Skeletal muscle satellite cell (primary cell): ENCODE measurements around the gene STARD13.

Source experiments
- H3K27me3 ChIP-seq: 2 replicates; pipeline ENCODE4 v1.7.0; 2013; ENCODE audit warnings: low read length; ENCODE audit not compliant: control insufficient read depth, insufficient read depth
- H3K36me3 ChIP-seq: 2 replicates; pipeline ENCODE4 v1.7.0; 2013; ENCODE audit warnings: mild to moderate bottlenecking, control low read depth, low read length; ENCODE audit not compliant: insufficient read depth
- H3K4me1 ChIP-seq: 2 replicates; pipeline ENCODE4 v1.7.0; 2013; ENCODE audit warnings: low read length; ENCODE audit not compliant: control insufficient read depth, insufficient read depth
- H3K4me2 ChIP-seq: 2 replicates; pipeline ENCODE4 v1.7.0; 2013; ENCODE audit warnings: mild to moderate bottlenecking, low read length
- H3K4me3 ChIP-seq: 2 replicates; pipeline ENCODE4 v1.7.0; 2013; ENCODE audit warnings: low read length
- H3K9ac ChIP-seq: 2 replicates; pipeline ENCODE4 v1.7.0; 2013; ENCODE audit warnings: mild to moderate bottlenecking, low read depth, low read length, moderate library complexity
- H3K9me3 ChIP-seq: replicated peaks from 2 replicates; pipeline ENCODE4 v1.7.0; 2013; ENCODE audit warnings: mild to moderate bottlenecking, control low read depth, low read length

STARD13 gene

DNA sequence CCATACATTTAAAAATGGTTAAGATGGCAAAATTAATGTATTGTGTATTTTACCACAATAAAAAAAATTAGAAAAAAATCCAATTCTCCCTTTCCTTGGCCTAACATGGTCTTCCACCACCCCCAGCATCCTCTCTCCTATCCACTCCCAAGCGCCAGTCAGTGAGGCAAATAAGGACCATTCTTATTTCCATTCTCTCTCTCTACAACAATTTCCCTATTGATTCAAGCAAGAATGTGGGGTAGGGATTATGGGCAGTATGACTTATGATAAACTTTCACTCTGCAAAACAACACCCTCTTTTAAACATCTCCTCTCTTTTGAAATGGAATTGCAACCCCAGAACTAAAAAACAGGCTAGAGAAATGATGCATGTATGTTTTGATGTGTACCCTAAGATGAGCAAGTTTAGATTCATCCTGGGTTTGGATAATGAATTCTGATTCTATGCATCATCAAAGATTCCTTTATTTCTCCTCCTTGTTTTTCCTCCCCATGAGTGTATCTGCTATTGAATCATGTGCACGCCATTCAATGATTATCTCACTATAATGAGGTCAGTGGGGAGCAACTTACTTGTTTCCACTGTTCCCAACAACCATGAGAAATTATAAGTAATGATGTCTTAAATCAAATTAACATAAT, 3.5 kb downstream of the STARD13 start:
- H3K4me1 ChIP-seq: peaks cover 62% of the 10 kb centered on the region
- no peaks in the 10 kb centered on the region for H3K9me3 ChIP-seq
- H3K4me2 ChIP-seq: peak overlapping the region; percentile 78
- H3K36me3 ChIP-seq: peaks cover 37% of the 10 kb centered on the region
- H3K9ac ChIP-seq: peak overlapping the region; percentile 96
- H3K4me3 ChIP-seq: peak overlapping the region; percentile 77
- H3K27me3 ChIP-seq: no peaks in the 10 kb centered on the region

- no peaks in the 10 kb centered on the region for H3K27me3 ChIP-seq
- H3K4me1 ChIP-seq: peaks cover 65% of the 10 kb centered on the region
- peak overlapping the region; percentile 96 for H3K9ac ChIP-seq
- H3K36me3 ChIP-seq: peaks cover 48% of the 10 kb centered on the region
- H3K4me3 ChIP-seq: peak overlapping the region; percentile 8
- H3K4me2 ChIP-seq: peak overlapping the region; percentile 78
- no peaks in the 10 kb centered on the region for H3K9me3 ChIP-seq
These were observed 4.6 kb downstream of the STARD13 start for GRCh38 chr13:33280923-33281322.

DNA sequence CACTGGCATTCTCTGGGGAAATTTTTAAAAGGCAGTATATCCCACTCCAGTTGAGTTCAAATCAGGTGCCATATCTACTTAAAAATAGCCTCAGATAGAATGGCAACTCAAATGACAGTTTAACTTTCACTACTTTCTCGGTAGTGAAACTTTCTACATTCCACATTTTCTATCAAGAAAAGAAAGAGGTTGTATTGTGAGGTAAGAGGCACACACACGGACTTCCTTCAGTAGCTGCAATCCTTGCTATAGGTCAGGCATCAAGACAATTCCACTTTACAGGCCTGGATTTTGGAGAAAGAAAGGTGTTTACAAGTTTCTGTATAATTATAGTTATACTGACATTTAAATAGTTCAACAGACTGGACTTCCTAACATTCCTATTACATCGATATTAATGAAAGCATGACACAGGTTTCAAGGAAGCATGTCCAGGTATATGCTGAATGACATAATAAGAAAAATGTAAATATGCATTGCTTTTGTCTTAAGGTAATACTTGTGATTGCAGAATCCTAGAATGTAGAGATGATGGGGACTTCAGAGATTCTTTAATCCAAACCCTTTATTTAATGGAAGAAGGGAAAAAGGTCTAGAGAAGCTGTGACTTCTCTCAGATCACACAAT, 5.2 kb downstream of the STARD13 start:
- H3K4me3 ChIP-seq: peak overlapping the region; percentile 8
- peak overlapping the region; percentile 96 for H3K9ac ChIP-seq
- H3K4me1 ChIP-seq: peaks cover 70% of the 10 kb centered on the region
- H3K27me3 ChIP-seq: no peaks in the 10 kb centered on the region
- H3K36me3 ChIP-seq: peaks cover 54% of the 10 kb centered on the region
- H3K9me3 ChIP-seq: no peaks in the 10 kb centered on the region
- H3K4me2 ChIP-seq: peak overlapping the region; percentile 78

- peaks cover 78% of the 10 kb centered on the region for H3K4me1 ChIP-seq
- H3K4me2 ChIP-seq: peak overlapping the region; percentile 78
- H3K9ac ChIP-seq: peak overlapping the region; percentile 96
- no peaks in the 10 kb centered on the region for H3K27me3 ChIP-seq
- H3K4me3 ChIP-seq: peak overlapping the region; percentile 21
- no peaks in the 10 kb centered on the region for H3K9me3 ChIP-seq
- H3K36me3 ChIP-seq: peaks cover 61% of the 10 kb centered on the region
These were observed 5.9 kb downstream of the STARD13 start for GRCh38 chr13:33279414-33280278.

- H3K9ac ChIP-seq: peak overlapping the region; percentile 96
- H3K4me1 ChIP-seq: peaks cover 85% of the 10 kb centered on the region
These were observed 6.6 kb downstream of the STARD13 start for GRCh38 chr13:33278913-33279312.

GRCh38 chr13:33277946-33278345, 7.6 kb downstream of the STARD13 start:
- Histone ChIP-seq H3K4me1 (peaks cover 94% of the 10 kb centered on the region), H3K36me3 (peaks cover 68% of the 10 kb centered on the region), H3K4me3 (peak overlapping the region; percentile 1)

More at GRCh38 chr13:33278913-33279312, 6.6 kb downstream of the STARD13 start:
- H3K36me3 ChIP-seq: peaks cover 68% of the 10 kb centered on the region
- no peaks in the 10 kb centered on the region for H3K27me3 ChIP-seq
- peak overlapping the region; percentile 21 for H3K4me3 ChIP-seq
- no peaks in the 10 kb centered on the region for H3K9me3 ChIP-seq
- peak overlapping the region; percentile 63 for H3K4me2 ChIP-seq

GRCh38 chr13:33277037-33277740, 8.4 kb downstream of the STARD13 start:
- Histone ChIP-seq H3K4me1 (peaks cover 97% of the 10 kb centered on the region), H3K9ac (no peak overlapping the region)

More at GRCh38 chr13:33277946-33278345, 7.6 kb downstream of the STARD13 start:
- no peaks in the 10 kb centered on the region for H3K27me3 ChIP-seq
- peak overlapping the region; percentile 96 for H3K9ac ChIP-seq
- no peak overlapping the region for H3K4me2 ChIP-seq
- no peaks in the 10 kb centered on the region for H3K9me3 ChIP-seq

DNA sequence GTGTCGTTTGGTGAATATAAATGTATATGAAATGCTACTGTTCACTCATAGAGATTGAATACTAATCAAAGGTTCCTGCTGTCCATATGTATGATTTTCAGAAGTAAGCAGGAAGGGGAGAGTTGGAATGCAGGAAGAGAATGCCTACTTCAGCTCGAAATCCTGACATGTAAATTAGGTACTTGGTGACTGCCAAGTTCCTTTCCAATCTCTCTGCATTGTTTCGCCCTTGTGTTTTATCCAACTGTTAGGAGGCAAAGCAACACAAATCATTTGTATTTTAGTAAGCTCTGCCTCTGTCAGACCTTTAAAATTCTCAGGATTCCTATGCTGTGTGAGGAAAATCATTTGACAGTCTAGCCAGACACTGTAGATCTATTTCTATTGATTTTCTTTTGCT, 9.0 kb downstream of the STARD13 start:
- Histone ChIP-seq H3K4me2 (no peak overlapping the region), H3K36me3 (peaks cover 73% of the 10 kb centered on the region), H3K4me3 (no peak overlapping the region), H3K4me1 (peaks cover 97% of the 10 kb centered on the region), H3K9me3 (no peaks in the 10 kb centered on the region), H3K27me3 (no peaks in the 10 kb centered on the region), H3K9ac (no peak overlapping the region)

More at GRCh38 chr13:33277037-33277740, 8.4 kb downstream of the STARD13 start:
- Histone ChIP-seq H3K4me2 (no peak overlapping the region), H3K9me3 (no peaks in the 10 kb centered on the region), H3K4me3 (no peak overlapping the region), H3K36me3 (peaks cover 68% of the 10 kb centered on the region), H3K27me3 (no peaks in the 10 kb centered on the region)

DNA sequence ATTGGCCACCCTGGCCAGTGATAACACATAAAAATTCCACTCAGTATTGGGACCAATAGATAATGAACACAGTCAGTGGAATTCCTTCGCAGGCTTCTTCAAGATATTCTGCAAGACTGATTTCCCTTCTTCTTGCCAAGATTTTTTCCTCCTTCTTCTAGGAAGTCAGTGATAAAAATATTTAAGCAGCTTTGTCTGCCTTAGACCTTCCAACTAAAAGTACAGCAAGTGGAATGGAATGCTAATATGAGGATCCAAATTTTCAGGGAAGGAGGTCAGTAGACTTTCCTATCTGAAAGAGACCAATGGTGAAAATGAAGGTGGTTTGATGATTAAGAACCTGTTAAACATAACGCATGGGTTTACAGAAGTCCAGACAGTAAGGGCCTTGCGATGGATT, 9.6 kb downstream of the STARD13 start:
- peaks cover 97% of the 10 kb centered on the region for H3K4me1 ChIP-seq
- H3K4me3 ChIP-seq: no peak overlapping the region
- no peaks in the 10 kb centered on the region for H3K27me3 ChIP-seq
- no peak overlapping the region for H3K4me2 ChIP-seq
- H3K9me3 ChIP-seq: no peaks in the 10 kb centered on the region
- H3K36me3 ChIP-seq: peaks cover 72% of the 10 kb centered on the region
- H3K9ac ChIP-seq: no peak overlapping the region

DNA sequence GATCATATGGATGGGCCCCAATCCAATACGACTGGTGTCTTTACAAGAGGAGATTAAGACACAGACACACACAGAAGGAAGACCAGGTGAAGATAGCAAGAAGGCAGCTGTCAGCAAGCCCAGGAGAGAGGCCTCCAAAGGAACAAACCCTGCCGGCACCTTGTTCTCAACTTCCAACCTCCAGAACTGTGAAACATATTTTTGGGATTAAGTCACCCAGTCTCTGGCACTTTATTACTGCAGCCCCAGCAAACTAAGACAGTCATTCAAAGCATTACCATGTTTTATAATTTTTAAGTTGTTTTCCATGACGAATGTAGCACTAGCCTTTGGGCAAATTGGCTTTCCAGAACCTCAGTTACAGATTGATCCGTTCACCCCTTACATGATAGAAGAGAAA, 11.3 kb downstream of the STARD13 start:
- H3K4me2 ChIP-seq: no peak overlapping the region

More for the DNA sequence above, 11.3 kb downstream of the STARD13 start:
- Histone ChIP-seq H3K9ac (no peak overlapping the region), H3K4me1 (peaks cover 89% of the 10 kb centered on the region), H3K9me3 (no peaks in the 10 kb centered on the region), H3K36me3 (peaks cover 80% of the 10 kb centered on the region), H3K4me3 (peak overlapping the region; percentile 28), H3K27me3 (no peaks in the 10 kb centered on the region)
